OCI-LY7 (cell line): ENCODE data around the gene PCED1B. TPM values are rescaled to one million over a fixed set of nuclear protein-coding genes. Genes with fewer than 3 reads are reported as not detected.

ENCODE experiments used
- BruUV-seq: library from RNA; stranded (reverse); fragments of 400-500 nt; replicated peaks from 2 replicates; lab custom pipeline; 2021; lab: Mats Ljungman, UMichigan
- CTCF ChIA-PET: fragments of 300-600 bp; sonication (Branson Sonifier 250); formaldehyde crosslinking; loops from one replicate; lab custom pipeline; 2022; ENCODE audit warnings: antibody characterized with exemption; ENCODE audit not compliant: unreplicated experiment; lab: Charles Lee
- POLR2A ChIA-PET: fragments of 300-600 bp; sonication (Branson Sonifier 250); formaldehyde crosslinking; loops from one replicate; lab custom pipeline; 2022; ENCODE audit warnings: antibody characterized with exemption; lab: Charles Lee
- DNase-seq: peaks from one replicate; pipeline ENCODE4 v3.0.0-alpha.2; 2015; ENCODE audit warnings: low spot score
- H2AFZ ChIP-seq: fragments of 200-600 bp; sonication (generic), shearing (Covaris generic); 2 replicates; pipeline ENCODE4 v1.6.1; 2014; ENCODE audit warnings: mild to moderate bottlenecking, antibody characterized with exemption, low read length, moderate library complexity
- H3K27ac ChIP-seq: fragments of 200-600 bp; sonication (generic); 2 replicates; pipeline ENCODE4 v1.5.1; 2014; ENCODE audit warnings: mixed run types, low read depth, mild to moderate bottlenecking, moderate library complexity, low read length, inconsistent platforms; ENCODE audit not compliant: poor library complexity, severe bottlenecking
- H3K36me3 ChIP-seq: fragments of 200-600 bp; sonication (generic); 2 replicates; pipeline ENCODE4 v1.6.1; 2014; ENCODE audit warnings: mild to moderate bottlenecking, antibody characterized with exemption, low read length, moderate library complexity, mixed read lengths; ENCODE audit not compliant: insufficient read depth
- H3K4me1 ChIP-seq: fragments of 200-600 bp; sonication (generic); 2 replicates; pipeline ENCODE4 v1.5.1; 2014; ENCODE audit warnings: mild to moderate bottlenecking, low read length; ENCODE audit not compliant: insufficient read depth, poor library complexity, severe bottlenecking
- H3K4me2 ChIP-seq: fragments of 200-600 bp; sonication (generic); 2 replicates; pipeline ENCODE4 v1.6.1; 2014; ENCODE audit warnings: mild to moderate bottlenecking, low read length
- H3K4me3 ChIP-seq: fragments of 200-600 bp; sonication (generic); 2 replicates; pipeline ENCODE4 v1.5.1; 2014; ENCODE audit warnings: mild to moderate bottlenecking, low read depth, low read length; ENCODE audit not compliant: poor library complexity, severe bottlenecking
- H3K79me2 ChIP-seq: fragments of 200-600 bp; sonication (generic); 2 replicates; pipeline ENCODE4 v1.6.1; 2016; ENCODE audit warnings: low read depth, mild to moderate bottlenecking, low read length, moderate library complexity, mixed read lengths; ENCODE audit not compliant: insufficient read depth
- H3K9me2 ChIP-seq: fragments of 200-600 bp; sonication (generic); 2 replicates; pipeline ENCODE4 v1.6.1; 2016; ENCODE audit warnings: mild to moderate bottlenecking, low read length, mixed read lengths; ENCODE audit not compliant: insufficient read depth
- H3K9me3 ChIP-seq: fragments of 200-600 bp; sonication (generic); 2 replicates; pipeline ENCODE4 v1.6.1; 2014; ENCODE audit warnings: mild to moderate bottlenecking, mixed run types, low read length, mixed read lengths
- H4K20me1 ChIP-seq: fragments of 200-600 bp; sonication (generic); 2 replicates; pipeline ENCODE4 v1.6.1; 2014; ENCODE audit warnings: mild to moderate bottlenecking, antibody characterized with exemption, low read length, moderate library complexity, mixed read lengths; ENCODE audit not compliant: insufficient read depth
- EZH2phosphoT487 ChIP-seq: fragments of 200-600 bp; sonication (generic); IDR thresholded peaks from 2 replicates; pipeline ENCODE4 v1.6.1; 2018; ENCODE audit warnings: low read depth, borderline replicate concordance, mild to moderate bottlenecking, mixed run types, antibody characterized with exemption, low read length, moderate library complexity, mixed read lengths
- intact Hi-C: fragments of 100-400 bp; cut with micrococcal nuclease; formaldehyde crosslinking; loops from one replicate; pipeline ENCODE4 v1.10.0; 2022; ENCODE audit not compliant: unreplicated experiment
- total RNA-seq, 2 experiments: library from RNA; depleted of rRNA in 1 of 2; stranded (reverse); fragments of >200 nt in 1 of 2; shearing (Covaris generic) in 1 of 2; gene quantifications; 2 replicates each; pipeline ENCODE4 v1.2.3, GENCODE V29; 2014 to 2022
- TF ChIP-seq, protein P1 (sequence below): fragments of 200-600 bp; sonication (generic); conservative IDR thresholded peaks from 2 replicates; pipeline ENCODE4 v1.5.1; 2014; ENCODE audit warnings: mild to moderate bottlenecking, antibody characterized with exemption, low read length, moderate library complexity, mixed read lengths

PCED1B gene
- total RNA-seq, 2 experiments from 2014 or later, result 8.4 to 24.3 TPM

DNA sequence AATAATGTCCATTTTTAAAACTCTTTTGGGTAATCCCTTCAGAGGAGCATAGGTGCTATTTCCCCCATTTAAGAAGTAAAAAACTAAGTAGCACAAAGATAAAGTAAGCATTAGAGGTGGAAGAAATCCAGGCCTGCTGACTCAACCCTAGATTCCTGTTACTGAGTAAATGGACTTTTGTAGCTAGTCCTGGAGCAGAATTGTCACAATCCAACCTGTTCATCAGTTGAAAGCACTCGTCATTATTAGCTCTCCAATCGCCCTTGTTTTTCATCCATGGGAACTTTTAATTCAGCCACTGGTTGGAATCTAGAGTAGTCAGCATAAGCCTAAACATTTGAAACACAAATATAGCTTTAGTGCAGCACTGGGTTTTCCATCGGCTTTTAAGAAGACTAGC is 139.8 kb downstream of the PCED1B start:
- Histone ChIP-seq H2AFZ (peak overlapping the region; percentile 13; the same call in 1 of the 2 replicates), H3K4me3 (peak overlapping the region; percentile 74), H4K20me1 (no peaks in the 10 kb centered on the region), H3K27ac (peak overlapping the region; percentile 26), H3K9me3 (no peaks in the 10 kb centered on the region), H3K36me3 (no peaks in the 10 kb centered on the region; the same call in 1 of the 2 replicates), H3K4me1 (peaks cover 56% of the 10 kb centered on the region), H3K79me2 (peaks cover 73% of the 10 kb centered on the region), H3K4me2 (peak overlapping the region; percentile 100), H3K9me2 (no peaks in the 10 kb centered on the region)
- intact Hi-C loops, result loop anchor here (5.0 to 10.0 kb wide), 5 partner anchors 593 to 1492 kb away; partner anchors contain the start of genes ARID2, SCAF11 and SLC38A1
- TF ChIP-seq EZH2phosphoT487, result no peak
- TF ChIP-seq, protein P1, sequence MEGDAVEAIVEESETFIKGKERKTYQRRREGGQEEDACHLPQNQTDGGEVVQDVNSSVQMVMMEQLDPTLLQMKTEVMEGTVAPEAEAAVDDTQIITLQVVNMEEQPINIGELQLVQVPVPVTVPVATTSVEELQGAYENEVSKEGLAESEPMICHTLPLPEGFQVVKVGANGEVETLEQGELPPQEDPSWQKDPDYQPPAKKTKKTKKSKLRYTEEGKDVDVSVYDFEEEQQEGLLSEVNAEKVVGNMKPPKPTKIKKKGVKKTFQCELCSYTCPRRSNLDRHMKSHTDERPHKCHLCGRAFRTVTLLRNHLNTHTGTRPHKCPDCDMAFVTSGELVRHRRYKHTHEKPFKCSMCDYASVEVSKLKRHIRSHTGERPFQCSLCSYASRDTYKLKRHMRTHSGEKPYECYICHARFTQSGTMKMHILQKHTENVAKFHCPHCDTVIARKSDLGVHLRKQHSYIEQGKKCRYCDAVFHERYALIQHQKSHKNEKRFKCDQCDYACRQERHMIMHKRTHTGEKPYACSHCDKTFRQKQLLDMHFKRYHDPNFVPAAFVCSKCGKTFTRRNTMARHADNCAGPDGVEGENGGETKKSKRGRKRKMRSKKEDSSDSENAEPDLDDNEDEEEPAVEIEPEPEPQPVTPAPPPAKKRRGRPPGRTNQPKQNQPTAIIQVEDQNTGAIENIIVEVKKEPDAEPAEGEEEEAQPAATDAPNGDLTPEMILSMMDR, result no peak
- DNase-seq, result no peak
- ChIA-PET CTCF (interaction anchor here (1.1 to 1.4 kb wide), 2 partner anchors 12 to 26 kb away, joined by 3 to 4 read pairs; no protein-coding TSS in a partner anchor), POLR2A (interaction anchor here (0.6 to 6.9 kb wide), 21 partner anchors 9 to 1487 kb away, joined by 3 to 108 read pairs (median 5); partner anchors contain the start of gene PCED1B)
- no TSS peak for BruUV-seq

DNA sequence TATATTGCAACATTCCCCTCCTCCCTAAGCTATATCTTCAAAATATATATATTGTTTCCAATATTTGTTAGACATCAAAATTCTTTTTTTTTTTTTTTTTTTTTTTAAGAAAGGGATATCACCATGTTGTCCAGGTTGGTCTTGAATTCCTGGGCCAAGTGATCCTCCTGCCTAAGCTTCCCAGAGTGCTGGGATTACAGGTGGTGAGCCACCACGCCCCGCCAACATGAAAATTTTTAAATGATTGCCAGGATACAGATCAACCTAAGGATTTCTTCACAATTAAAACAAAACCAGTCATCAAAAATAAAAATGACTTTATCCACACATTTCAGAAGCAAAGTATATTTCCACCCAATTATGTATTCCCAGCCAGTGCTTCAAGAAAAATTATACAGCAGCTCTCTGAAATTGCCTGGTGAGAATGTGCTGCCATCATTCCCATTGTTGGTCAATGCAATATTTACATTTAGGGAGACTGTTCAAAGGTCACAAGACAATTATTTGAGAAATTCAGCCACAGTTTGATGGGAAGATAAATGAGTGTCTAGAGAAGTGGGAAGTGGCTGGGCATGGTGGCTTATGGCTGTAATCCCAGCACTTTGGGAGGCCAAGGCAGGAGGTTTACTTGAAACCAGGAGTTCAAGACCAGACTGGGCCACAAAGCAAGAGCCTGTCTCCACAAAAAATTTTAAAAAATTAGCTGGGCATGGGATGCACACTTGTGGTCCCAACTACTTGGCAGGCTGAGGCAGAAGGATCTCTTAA is 142.0 kb downstream of the PCED1B start:
- intact Hi-C loops, result no loop called here
- CTCF ChIA-PET, result no interaction called here
- peaks cover 80% of the 10 kb centered on the region for H3K79me2 ChIP-seq

More for the DNA sequence above, 142.0 kb downstream of the PCED1B start:
- no peak for DNase-seq
- no TSS peak for BruUV-seq
- no peaks in the 10 kb centered on the region for H3K9me2 ChIP-seq
- TF ChIP-seq EZH2phosphoT487, result no peak
- TF ChIP-seq, protein P1, result no peak
- H2AFZ ChIP-seq, result no peak overlapping the region
- H3K4me2 ChIP-seq, result no peak overlapping the region
- no peaks in the 10 kb centered on the region for H4K20me1 ChIP-seq
- peaks cover 6% of the 10 kb centered on the region; the same call in 1 of the 2 replicates for H3K36me3 ChIP-seq
- H3K27ac ChIP-seq, result no peak overlapping the region
- peaks cover 70% of the 10 kb centered on the region for H3K4me1 ChIP-seq
- POLR2A ChIA-PET, result interaction anchor here (0.6 to 6.9 kb wide), 7 partner anchors 15 to 770 kb away, joined by 3 to 108 read pairs (median 3); no protein-coding TSS in a partner anchor
- H3K4me3 ChIP-seq, result no peak overlapping the region
- no peaks in the 10 kb centered on the region for H3K9me3 ChIP-seq
